Stimulated activated naive CD4-positive, alpha-beta T cell (primary cell): ENCODE results near the gene SC5D.
A peak's percentile ranks its signal among the peaks of the same experiment; 100 is the strongest.

Source experiments
- DNase-seq, 6 experiments: peaks; one replicate each; lab custom pipeline; 2025; lab: John Stamatoyannopoulos, UW

SC5D gene

GRCh38 chr11:121291896-121292494, 576 bp upstream of the SC5D start:
- DNase-seq, result peak in 1 of 6 experiments; percentile 41

GRCh38 chr11:121293288-121293594, 670 bp downstream of the SC5D start:
- DNase-seq, result peak in 1 of 6 experiments; percentile 25

- DNase-seq, result no peak
Observed at GRCh38 chr11:121295246-121296029, 2.9 kb downstream of the SC5D start.

GRCh38 chr11:121297872-121298271, 5.3 kb downstream of the SC5D start:
- no peak for DNase-seq

- DNase-seq, result no peak
Observed at GRCh38 chr11:121298774-121299173, 6.2 kb downstream of the SC5D start.

GRCh38 chr11:121299417-121299816, 6.8 kb downstream of the SC5D start:
- no peak for DNase-seq

GRCh38 chr11:121300313-121300971, 7.9 kb downstream of the SC5D start:
- DNase-seq, result no peak

GRCh38 chr11:121300972-121301699, 8.6 kb downstream of the SC5D start:
- no peak for DNase-seq

- no peak for DNase-seq
Observed at GRCh38 chr11:121304759-121305158, 12.2 kb downstream of the SC5D start.

GRCh38 chr11:121308816-121309215, 16.2 kb downstream of the SC5D start:
- no peak for DNase-seq

- no peak for DNase-seq
Observed at GRCh38 chr11:121309688-121310087, 17.1 kb downstream of the SC5D start.

- DNase-seq, result no peak
Observed at GRCh38 chr11:121310908-121311307, 18.3 kb downstream of the SC5D start.

GRCh38 chr11:121311373-121311772, 18.8 kb downstream of the SC5D start:
- no peak for DNase-seq

- DNase-seq, result no peak
Observed at GRCh38 chr11:121312483-121312882, 19.9 kb downstream of the SC5D start.

- DNase-seq, result peak in 4 of 6 experiments; percentile 11 to 63 (median 42)
Observed at GRCh38 chr11:121318848-121319834, 26.6 kb downstream of the SC5D start.

- peak in 4 of 6 experiments; percentile 6 to 43 (median 21) for DNase-seq
Observed at GRCh38 chr11:121321614-121322243, 29.2 kb downstream of the SC5D start.

- no peak for DNase-seq
Observed at GRCh38 chr11:121323046-121323607, 30.6 kb downstream of the SC5D start.

GRCh38 chr11:121326230-121326629, 33.7 kb downstream of the SC5D start:
- no peak for DNase-seq

GRCh38 chr11:121327553-121327952, 35.0 kb downstream of the SC5D start:
- DNase-seq, result no peak

GRCh38 chr11:121328176-121328966, 35.8 kb downstream of the SC5D start:
- DNase-seq, result peak in 5 of 6 experiments; percentile 15 to 70 (median 46)
